Neural progenitor cell (in vitro differentiated cells): ENCODE data around the gene SPSB2. TPM values are rescaled to one million over a fixed set of nuclear protein-coding genes. Genes with fewer than 3 reads are reported as not detected.

Source experiments
- DNase-seq: peaks from one replicate; pipeline ENCODE4 v3.0.0-alpha.2; 2016; ENCODE audit warnings: low spot score
- H2AFZ ChIP-seq: fragments of 200-600 bp; sonication (generic); replicated peaks from 2 replicates; pipeline ENCODE4 v1.6.1; 2016; ENCODE audit warnings: antibody characterized with exemption
- H3F3A ChIP-seq: fragments of 200-600 bp; sonication (generic); 2 replicates; pipeline ENCODE4 v1.6.1; 2016; ENCODE audit warnings: antibody characterized with exemption, low read depth
- H3K27ac ChIP-seq: fragments of 200-600 bp; sonication (generic); 2 replicates; pipeline ENCODE4 v1.5.1; 2016; ENCODE audit warnings: mild to moderate bottlenecking
- H3K27me3 ChIP-seq: fragments of 200-600 bp; sonication (generic); 2 replicates; pipeline ENCODE4 v1.6.1; 2016; ENCODE audit warnings: mild to moderate bottlenecking, moderate library complexity
- H3K36me3 ChIP-seq: fragments of 200-600 bp; sonication (generic); 2 replicates; pipeline ENCODE4 v1.5.1; 2016
- H3K4me1 ChIP-seq: fragments of 200-600 bp; sonication (generic); 2 replicates; pipeline ENCODE4 v1.6.1; 2016; ENCODE audit warnings: mixed run types
- H3K4me2 ChIP-seq: fragments of 200-600 bp; sonication (generic); 2 replicates; pipeline ENCODE4 v1.6.1; 2016
- H3K4me3 ChIP-seq: fragments of 200-600 bp; sonication (generic); 2 replicates; pipeline ENCODE4 v1.5.1; 2016
- H3K79me2 ChIP-seq: fragments of 200-600 bp; sonication (generic); 2 replicates; pipeline ENCODE4 v1.6.1; 2016; ENCODE audit warnings: low read depth
- H3K9ac ChIP-seq: fragments of 200-600 bp; sonication (generic); 2 replicates; pipeline ENCODE4 v1.6.1; 2016
- H3K9me3 ChIP-seq: fragments of 200-600 bp; sonication (generic); 2 replicates; pipeline ENCODE4 v1.5.1; 2016; ENCODE audit warnings: low read depth
- H4K20me1 ChIP-seq: fragments of 200-600 bp; sonication (generic); 2 replicates; pipeline ENCODE4 v1.6.1; 2016; ENCODE audit warnings: low read depth
- H3K27ac Mint-ChIP-seq: 3 replicates; pipeline ENCODE4 v1.8.0; 2021; ENCODE audit warnings: mixed read lengths
- H3K27me3 Mint-ChIP-seq: 2 replicates; pipeline ENCODE4 v1.8.0; 2022; ENCODE audit warnings: low read depth, mild to moderate bottlenecking, inconsistent platforms, moderate library complexity, mixed read lengths; ENCODE audit not compliant: insufficient read depth
- H3K36me3 Mint-ChIP-seq: 3 replicates; pipeline ENCODE4 v1.8.0; 2021; ENCODE audit warnings: mixed read lengths
- H3K4me1 Mint-ChIP-seq: 3 replicates; pipeline ENCODE4 v1.8.0; 2021; ENCODE audit warnings: mixed read lengths
- H3K4me3 Mint-ChIP-seq: 3 replicates; pipeline ENCODE4 v1.8.0; 2021; ENCODE audit warnings: mild to moderate bottlenecking, moderate library complexity, mixed read lengths
- H3K9me3 Mint-ChIP-seq: 3 replicates; pipeline ENCODE4 v1.8.0; 2020; ENCODE audit warnings: mixed read lengths
- CTCF ChIP-seq: fragments of 200-600 bp; sonication (generic); IDR thresholded peaks from 2 replicates; pipeline ENCODE4 v1.5.1; 2017; ENCODE audit warnings: antibody characterized with exemption, mild to moderate bottlenecking
- EZH2 ChIP-seq: fragments of 200-600 bp; sonication (generic); IDR thresholded peaks from 2 replicates; pipeline ENCODE4 v1.6.1; 2017; ENCODE audit warnings: antibody characterized with exemption, mild to moderate bottlenecking, moderate library complexity
- EZH2phosphoT487 ChIP-seq: fragments of 200-600 bp; sonication (generic); IDR thresholded peaks from 2 replicates; pipeline ENCODE4 v1.6.1; 2017; ENCODE audit warnings: antibody characterized with exemption
- total RNA-seq: library from RNA; depleted of rRNA; stranded (reverse); fragments of >200 nt; gene quantifications from 2 replicates; pipeline ENCODE4 v1.2.3, GENCODE V29; 2015; ENCODE audit warnings: low replicate concordance

SPSB2 gene
- total RNA-seq, 1 donor from 2014 or later: 0.65 TPM

DNA sequence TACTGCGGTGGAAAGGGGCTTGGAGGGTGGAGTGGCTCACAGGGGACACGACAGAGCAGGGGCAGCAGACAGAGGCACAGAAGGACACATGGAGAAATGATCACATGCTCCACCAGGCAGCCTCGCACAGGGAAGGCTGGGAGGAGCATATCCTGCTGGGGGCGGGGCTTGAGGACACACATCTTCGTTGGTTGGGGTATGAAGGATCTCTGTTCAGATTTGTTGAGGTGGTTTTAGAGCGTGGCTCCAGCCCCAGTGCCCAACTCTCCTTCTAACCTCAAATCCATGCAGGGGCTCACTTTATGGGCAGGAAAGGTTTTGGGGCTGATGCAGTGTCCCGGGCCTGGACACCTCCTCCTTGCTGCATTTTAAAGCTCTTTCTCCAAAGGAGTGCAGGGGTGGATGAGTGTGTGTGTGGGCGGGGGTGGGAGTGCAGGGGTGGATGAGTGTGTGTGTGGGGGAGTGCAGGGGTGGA, 45.6 kb downstream of the SPSB2 start:
- Histone ChIP-seq H3K4me2 (peak overlapping the region; percentile 89), H3K9me3 (no peaks in the 10 kb centered on the region), H2AFZ (no peak overlapping the region), H3K79me2 (peaks cover 36% of the 10 kb centered on the region), H3F3A (peaks cover 34% of the 10 kb centered on the region), H3K9ac (no peak overlapping the region), H3K27me3 (no peaks in the 10 kb centered on the region), H4K20me1 (peaks cover 18% of the 10 kb centered on the region), H3K27ac (no peak overlapping the region), H3K36me3 (peaks cover 6% of the 10 kb centered on the region), H3K4me3 (peak overlapping the region; percentile 27), H3K4me1 (peaks cover 26% of the 10 kb centered on the region)
- DNase-seq: peak; percentile 91
- Mint-ChIP-seq H3K36me3 (peaks cover 29% of the 10 kb centered on the region), H3K9me3 (no peaks in the 10 kb centered on the region), H3K4me1 (peaks cover 53% of the 10 kb centered on the region), H3K27me3 (peaks cover 12% of the 10 kb centered on the region), H3K27ac (peak overlapping the region; percentile 95), H3K4me3 (peak overlapping the region; percentile 84)
- TF ChIP-seq EZH2 (no peak), EZH2phosphoT487 (no peak), CTCF (no peak)

GRCh38 chr12:6826734-6827436, 46.2 kb downstream of the SPSB2 start:
- H2AFZ ChIP-seq: no peak overlapping the region
- peaks cover 2% of the 10 kb centered on the region for H3K36me3 ChIP-seq
- peaks cover 10% of the 10 kb centered on the region for H3K27me3 Mint-ChIP-seq
- DNase-seq: no peak
- peak overlapping the region; percentile 84 for H3K4me3 Mint-ChIP-seq
- H3K9ac ChIP-seq: no peak overlapping the region
- peaks cover 36% of the 10 kb centered on the region for H3K79me2 ChIP-seq
- no peaks in the 10 kb centered on the region for H3K9me3 ChIP-seq
- peaks cover 18% of the 10 kb centered on the region for H4K20me1 ChIP-seq
- H3K36me3 Mint-ChIP-seq: peaks cover 25% of the 10 kb centered on the region
- H3K27ac Mint-ChIP-seq: peak overlapping the region; percentile 95
- peaks cover 32% of the 10 kb centered on the region for H3K4me1 ChIP-seq
- no peaks in the 10 kb centered on the region for H3K27me3 ChIP-seq
- H3K4me3 ChIP-seq: peak overlapping the region; percentile 27
- no peak overlapping the region for H3K27ac ChIP-seq
- no peaks in the 10 kb centered on the region for H3K9me3 Mint-ChIP-seq
- peak overlapping the region; percentile 89 for H3K4me2 ChIP-seq
- no peak for TF ChIP-seq EZH2phosphoT487
- no peak for TF ChIP-seq EZH2
- no peak for TF ChIP-seq CTCF
- H3F3A ChIP-seq: peaks cover 40% of the 10 kb centered on the region
- H3K4me1 Mint-ChIP-seq: peaks cover 58% of the 10 kb centered on the region

- H3K4me1 Mint-ChIP-seq: peaks cover 62% of the 10 kb centered on the region
These were observed 46.9 kb downstream of the SPSB2 start for GRCh38 chr12:6826125-6826733.

More at GRCh38 chr12:6826125-6826733, 46.9 kb downstream of the SPSB2 start:
- Histone ChIP-seq H4K20me1 (peaks cover 18% of the 10 kb centered on the region), H3K36me3 (no peaks in the 10 kb centered on the region), H3F3A (peaks cover 43% of the 10 kb centered on the region), H3K9me3 (no peaks in the 10 kb centered on the region), H2AFZ (no peak overlapping the region), H3K79me2 (peaks cover 34% of the 10 kb centered on the region), H3K4me1 (peaks cover 33% of the 10 kb centered on the region), H3K4me3 (no peak overlapping the region), H3K9ac (no peak overlapping the region), H3K27ac (no peak overlapping the region), H3K27me3 (no peaks in the 10 kb centered on the region), H3K4me2 (no peak overlapping the region)
- peaks cover 10% of the 10 kb centered on the region for H3K27me3 Mint-ChIP-seq
- TF ChIP-seq CTCF: no peak
- no peak for TF ChIP-seq EZH2
- TF ChIP-seq EZH2phosphoT487: no peak
- H3K9me3 Mint-ChIP-seq: no peaks in the 10 kb centered on the region
- peak overlapping the region; percentile 73 for H3K4me3 Mint-ChIP-seq
- peaks cover 19% of the 10 kb centered on the region for H3K36me3 Mint-ChIP-seq
- no peak overlapping the region for H3K27ac Mint-ChIP-seq
- DNase-seq: no peak
